Dedifferentiated amniotic fluid mesenchymal stem cell (primary cell): Measurements from ENCODE around the gene ATG14.
"Not testable (repeated sequence)": the region's sequence is repeated elsewhere in the genome, so short reads cannot be mapped to it uniquely, and the experiment has no call there.

Experiments
- DNase-seq: peaks from one replicate; pipeline ENCODE4 v3.0.0-alpha.2; 2016; ENCODE audit errors: extremely low spot score

ATG14 gene

GRCh38 chr14:55411426-55412389, at the start of gene ATG14:
Gene ATG14, minus strand, starts transcription at chr14:55411830. Its CDS starts 8 bp downstream, at chr14:55411822.
- DNase-seq, result peak; percentile 87

GRCh38 chr14:55458800-55459515, 47.3 kb upstream of the ATG14 start:
- no peak for DNase-seq

- no peak for DNase-seq
These were observed 45.9 kb upstream of the ATG14 start for GRCh38 chr14:55457496-55457895.

GRCh38 chr14:55456411-55456810, 44.8 kb upstream of the ATG14 start:
- DNase-seq, result not testable (repeated sequence)

- no peak for DNase-seq
These were observed 42.8 kb upstream of the ATG14 start for GRCh38 chr14:55454264-55455002.

- no peak for DNase-seq
These were observed 40.3 kb upstream of the ATG14 start for GRCh38 chr14:55451950-55452349.

GRCh38 chr14:55451398-55451797, 39.8 kb upstream of the ATG14 start:
- no peak for DNase-seq

- no peak for DNase-seq
These were observed 39.4 kb upstream of the ATG14 start for GRCh38 chr14:55450987-55451386.

GRCh38 chr14:55450539-55450938, 38.9 kb upstream of the ATG14 start:
- DNase-seq, result no peak

GRCh38 chr14:55450124-55450523, 38.5 kb upstream of the ATG14 start:
- DNase-seq, result no peak

- DNase-seq, result no peak
These were observed 37.5 kb upstream of the ATG14 start for GRCh38 chr14:55449116-55449515.

- DNase-seq, result peak; percentile 70
These were observed 36.5 kb upstream of the ATG14 start for GRCh38 chr14:55448141-55448614.

- peak; percentile 19 for DNase-seq
These were observed 35.2 kb upstream of the ATG14 start for GRCh38 chr14:55446833-55447232.

- peak; percentile 87 for DNase-seq
These were observed 34.6 kb upstream of the ATG14 start for GRCh38 chr14:55446127-55446736.

- no peak for DNase-seq
These were observed 29.7 kb upstream of the ATG14 start for GRCh38 chr14:55441286-55441685.

- DNase-seq, result no peak
These were observed 28.8 kb upstream of the ATG14 start, which contains the start of gene TBPL2 for GRCh38 chr14:55440385-55440784. Gene TBPL2, minus strand, starts transcription at chr14:55440616. Its CDS starts 167 bp downstream, at chr14:55440449.

GRCh38 chr14:55438066-55438683, 26.5 kb upstream of the ATG14 start:
- DNase-seq, result peak; percentile 33

GRCh38 chr14:55436931-55437330, 25.3 kb upstream of the ATG14 start:
- DNase-seq, result no peak

- DNase-seq, result no peak
These were observed 24.9 kb upstream of the ATG14 start for GRCh38 chr14:55436519-55436918.

GRCh38 chr14:55434805-55435174, 23.2 kb upstream of the ATG14 start:
- DNase-seq, result no peak
